Activated CD8-positive, alpha-beta memory T cell treated with anti-CD3 and anti-CD28 coated beads for 1 hour (primary cell): ENCODE measurements around the gene PCNA.
"Not testable (repeated sequence)": the region's sequence is repeated elsewhere in the genome, so short reads cannot be mapped to it uniquely, and the experiment has no call there.

ENCODE experiments used
- DNase-seq, 2 donors: peaks; one replicate each; pipeline ENCODE4 v3.0.0-alpha.2; 2020; ENCODE audit warnings: low read depth in 1 of 2; ENCODE audit errors: extremely low read depth in 1 of 2

PCNA gene

DNA sequence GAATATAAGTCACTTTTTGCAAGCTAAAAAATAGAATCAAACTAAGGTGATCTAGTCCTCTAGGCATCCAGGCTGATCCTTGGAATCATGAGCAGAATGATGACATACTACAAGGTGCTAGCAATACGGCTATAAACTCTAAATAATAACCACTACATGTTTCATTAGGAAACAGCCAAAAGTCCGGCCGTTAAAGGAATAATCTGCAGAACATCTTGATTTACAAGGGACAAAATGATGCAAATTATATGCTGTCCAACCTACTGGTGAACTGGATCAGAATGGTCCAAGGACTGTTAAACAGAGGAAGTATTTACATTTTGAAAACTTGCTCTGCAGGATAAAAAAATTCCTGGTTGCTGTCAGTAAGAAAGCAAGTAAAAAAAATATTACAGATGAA, 19.8 kb downstream of the PCNA start:
- DNase-seq: not testable (repeated sequence)

- DNase-seq: not testable (repeated sequence)
These were observed 20.7 kb downstream of the PCNA start for GRCh38 chr20:5099009-5099408.

- no peak for DNase-seq
These were observed 23.3 kb downstream of the PCNA start for GRCh38 chr20:5096463-5096862.

- no peak for DNase-seq
These were observed 23.8 kb downstream of the PCNA start for GRCh38 chr20:5095931-5096330.

GRCh38 chr20:5095454-5095853, 24.3 kb downstream of the PCNA start:
- no peak for DNase-seq

- DNase-seq: no peak
These were observed 26.9 kb downstream of the PCNA start for GRCh38 chr20:5092765-5093339.

DNA sequence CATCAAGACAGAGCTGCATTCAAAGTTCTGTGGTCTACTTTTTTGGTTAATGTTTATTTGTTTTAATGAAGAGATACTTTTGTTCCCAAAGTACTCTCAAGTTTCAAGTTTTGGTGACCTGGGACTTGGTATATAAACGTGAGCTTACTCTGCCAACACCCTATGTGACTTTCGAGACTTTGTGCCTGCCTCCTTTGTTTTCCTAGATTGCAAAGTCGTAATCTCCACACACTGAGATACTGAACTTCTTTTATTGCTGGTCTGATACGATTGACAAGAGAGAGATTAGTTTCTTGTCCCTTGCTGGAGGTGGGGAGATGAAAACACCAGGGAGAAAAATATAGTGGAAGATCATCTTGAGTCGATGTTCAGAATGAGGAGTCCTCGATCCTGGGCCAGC, 27.9 kb downstream of the PCNA start:
- no peak for DNase-seq

DNA sequence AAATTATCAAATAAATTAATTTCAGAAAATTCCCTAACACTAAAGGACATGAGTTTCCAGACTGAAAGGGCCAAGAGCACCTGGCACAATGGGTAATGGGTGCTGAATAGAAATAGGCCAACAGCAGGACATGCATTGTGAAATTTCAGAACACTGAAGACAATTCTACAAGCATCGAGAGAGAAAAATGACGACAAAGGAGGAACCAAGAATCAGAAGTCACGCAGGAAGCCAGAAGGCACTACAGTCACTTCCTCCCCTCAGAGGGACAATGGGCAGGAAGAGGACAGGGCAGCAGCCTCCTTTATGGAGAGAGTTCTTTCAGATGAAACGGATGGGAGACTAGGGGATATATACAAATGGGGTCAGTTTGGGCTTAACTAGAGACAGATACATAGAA, 29.6 kb downstream of the PCNA start:
- DNase-seq: no peak

DNA sequence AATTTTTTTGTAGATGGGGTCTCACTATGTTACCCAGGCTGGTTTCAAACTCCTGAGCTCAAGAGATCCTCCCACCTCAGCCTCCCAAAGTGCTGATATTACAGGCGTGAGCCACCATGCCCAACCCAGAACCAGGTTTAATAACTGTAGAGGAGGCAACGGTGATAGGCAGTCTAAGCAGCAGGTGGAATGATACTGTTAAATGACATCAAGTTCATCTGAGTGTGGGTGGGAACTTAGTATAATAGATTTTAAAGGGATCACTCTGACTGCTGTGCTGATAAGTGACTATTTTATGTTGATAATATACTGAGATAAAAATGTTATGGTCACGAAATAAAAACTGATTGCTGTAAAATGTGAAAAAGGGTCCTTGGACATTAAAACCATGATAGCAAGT, 31.1 kb downstream of the PCNA start:
- no peak for DNase-seq

DNA sequence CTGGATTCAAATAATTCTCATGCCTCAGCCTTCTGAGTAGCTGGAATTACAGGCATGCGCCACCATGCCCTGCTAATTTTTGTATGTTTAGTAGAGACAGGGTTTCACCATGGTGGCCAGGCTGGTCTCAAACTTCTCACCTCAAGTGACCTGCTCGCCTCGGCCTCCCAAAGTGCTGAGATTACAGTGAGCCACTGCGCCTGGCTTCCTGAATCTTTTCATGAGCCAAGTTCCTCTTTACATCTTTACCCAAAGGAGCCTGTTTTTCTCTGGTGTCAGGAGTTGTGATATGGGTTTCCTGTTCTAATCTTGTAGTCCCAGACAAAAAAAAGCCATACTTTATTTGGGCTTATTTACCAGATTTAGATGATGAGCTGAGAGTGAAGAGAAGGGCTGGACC, 34.4 kb downstream of the PCNA start:
- no peak for DNase-seq

GRCh38 chr20:5080384-5080877, 39.3 kb downstream of the PCNA start:
- DNase-seq: no peak

DNA sequence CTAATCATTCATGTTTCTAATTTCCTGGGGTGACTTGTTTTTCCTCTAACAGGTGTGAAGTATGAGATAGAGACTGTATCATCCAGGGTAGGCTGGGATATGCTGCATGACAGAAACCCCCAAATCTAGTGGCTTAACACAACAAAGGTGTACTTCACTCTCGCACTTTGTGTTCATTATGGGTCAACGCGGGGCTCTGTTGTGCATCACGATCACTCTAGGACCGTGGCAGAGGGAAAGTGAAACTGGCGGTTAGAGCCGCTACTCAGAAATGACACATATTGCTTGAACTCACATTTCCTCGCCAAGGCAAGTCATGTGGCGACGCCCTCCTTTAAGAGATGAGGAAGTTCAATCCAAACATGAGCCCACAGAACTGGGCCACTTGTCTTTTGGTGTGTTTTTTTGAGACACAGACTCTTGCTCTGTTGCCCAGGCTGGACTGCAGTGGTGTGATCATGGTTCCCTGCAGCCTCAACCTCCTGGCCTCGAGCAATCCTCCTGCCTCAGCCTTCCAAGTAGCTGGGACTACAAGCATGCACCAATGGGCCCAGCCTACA, 41.3 kb downstream of the PCNA start:
- DNase-seq: peak; percentile 44 to 51

- no peak for DNase-seq
These were observed 41.9 kb downstream of the PCNA start for GRCh38 chr20:5077761-5078387.

DNA sequence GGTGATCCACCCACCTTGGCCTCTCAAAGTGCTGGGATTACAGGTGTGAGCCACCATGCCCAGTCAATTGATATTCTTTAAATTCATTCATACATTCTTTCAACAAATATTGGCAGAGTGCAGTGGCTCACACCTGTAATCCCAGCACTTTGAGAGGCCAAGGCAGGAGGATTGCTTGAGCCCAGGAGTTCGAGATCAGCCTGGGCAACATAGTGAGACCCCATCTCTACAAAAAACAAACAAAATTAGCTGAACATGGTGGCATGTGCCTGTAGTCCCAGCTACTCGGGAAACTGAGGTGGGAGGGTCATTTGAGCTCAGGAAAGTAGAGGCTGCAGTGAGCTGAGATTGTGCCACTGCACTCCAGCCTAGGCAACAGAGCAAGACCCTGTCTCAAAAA, 42.8 kb downstream of the PCNA start:
- not testable (repeated sequence) for DNase-seq

- no peak for DNase-seq
These were observed 45.5 kb downstream of the PCNA start for GRCh38 chr20:5074232-5074674.

DNA sequence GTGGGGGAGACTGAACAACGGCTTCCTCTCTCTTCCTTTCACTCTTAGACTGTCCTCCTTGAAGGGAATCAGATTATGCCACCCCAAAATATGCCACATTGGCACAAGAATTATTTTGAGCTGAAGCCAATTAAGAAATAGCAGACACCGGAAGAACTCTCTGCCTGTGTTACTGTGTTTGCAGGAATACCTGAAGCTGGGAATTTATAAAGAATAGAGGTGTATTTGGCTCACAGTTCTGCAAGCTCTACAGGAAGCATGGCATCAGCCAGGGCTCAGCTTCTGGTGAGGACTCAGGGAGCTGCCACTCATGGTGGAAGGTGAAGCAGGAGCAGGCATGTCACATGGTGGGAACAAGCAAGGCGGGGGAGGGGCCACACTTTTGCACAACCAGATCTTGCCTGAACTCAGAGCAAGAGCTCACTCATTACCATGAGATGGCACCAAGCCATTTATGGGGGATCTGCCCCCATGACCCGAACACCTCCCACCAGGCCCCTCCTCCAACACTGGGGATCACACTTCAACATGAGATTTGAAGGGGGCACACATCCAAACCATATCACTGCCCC, 46.0 kb downstream of the PCNA start:
- DNase-seq: no peak

GRCh38 chr20:5072756-5073659, 46.8 kb downstream of the PCNA start:
- DNase-seq: no peak

- not testable (repeated sequence) for DNase-seq
These were observed 47.8 kb downstream of the PCNA start for GRCh38 chr20:5071942-5072341.

DNA sequence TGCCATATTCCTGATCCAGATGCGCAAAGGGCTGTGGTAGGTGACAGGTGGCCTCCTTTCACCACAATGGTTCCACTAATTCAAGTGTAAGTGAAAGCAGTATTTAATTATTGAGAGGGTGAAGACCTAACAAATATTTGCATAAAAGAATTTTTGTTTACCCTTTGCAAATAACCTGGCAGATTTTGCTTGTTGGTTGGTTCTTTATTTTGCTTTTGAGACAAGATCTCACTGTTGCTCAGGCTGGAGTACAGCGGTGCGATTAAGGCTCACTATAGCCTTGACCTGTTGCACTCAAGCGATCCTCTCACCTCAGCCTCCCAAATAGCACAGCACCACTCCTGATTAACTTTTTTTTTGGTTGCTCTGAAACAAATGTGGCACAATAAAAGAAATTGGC, 49.2 kb downstream of the PCNA start:
- no peak for DNase-seq

- DNase-seq: no peak
These were observed 49.7 kb downstream of the PCNA start for GRCh38 chr20:5070081-5070480.
